ENCODE data around the gene CACNB2. TPM values are rescaled to one million over a fixed set of nuclear protein-coding genes. Genes with fewer than 3 reads are reported as not detected.
"Not testable (repeated sequence)": the region's sequence is repeated elsewhere in the genome, so short reads cannot be mapped to it uniquely, and the experiment has no call there.

CACNB2 gene
- total RNA-seq, 2 experiments from 2014 or later, result not detected

- H3K4me1 Mint-ChIP-seq; ATAC-seq; H3K27me3 Mint-ChIP-seq; H3K4me3 Mint-ChIP-seq; H3K9me3 Mint-ChIP-seq (ENCODE audit: low read depth); CTCF ChIA-PET; DNase-seq; H3K27ac Mint-ChIP-seq: not testable (repeated sequence)
- H3K36me3 Mint-ChIP-seq, result peaks cover 73% of the 10 kb centered on the region
These were observed 450.9 kb downstream of the CACNB2 start for GRCh38 chr10:18591141-18591540.

Other genes with a start within 250 kb of the CACNB2 start
- gene SLC39A12, start 188.5 kb upstream of the CACNB2 start, total RNA-seq, result not detected